A673 (cell line): Measurements from ENCODE around the gene HEPACAM2. TPM values are rescaled to one million over a fixed set of nuclear protein-coding genes. Genes with fewer than 3 reads are reported as not detected.

Source experiments
- BruUV-seq: library from RNA; stranded (reverse); fragments of 400-500 nt; replicated peaks from 2 replicates; lab custom pipeline; 2021; lab: Mats Ljungman, UMichigan
- CTCF ChIA-PET: fragments of 300-600 bp; sonication (Branson Sonifier 250); formaldehyde crosslinking; loops from one replicate; lab custom pipeline; 2022; ENCODE audit warnings: antibody characterized with exemption; lab: Charles Lee
- POLR2A ChIA-PET: fragments of 300-600 bp; sonication (Branson Sonifier 250); formaldehyde crosslinking; loops from one replicate; lab custom pipeline; 2022; ENCODE audit warnings: antibody characterized with exemption; ENCODE audit not compliant: low non-redundant PET; lab: Charles Lee
- DNase-seq: peaks from one replicate; pipeline ENCODE4 v3.0.0-alpha.2; 2015; ENCODE audit warnings: low spot score
- H3K27ac ChIP-seq: fragments of 200-600 bp; sonication (generic); 2 replicates; pipeline ENCODE4 v1.5.1; 2016; ENCODE audit warnings: mixed run types, low read depth, mild to moderate bottlenecking, mixed read lengths, antibody characterized with exemption, low read length; ENCODE audit not compliant: poor library complexity, severe bottlenecking
- H3K27me3 ChIP-seq: fragments of 200-600 bp; sonication (generic); replicated peaks from 2 replicates; pipeline ENCODE4 v1.6.1; 2017; ENCODE audit warnings: mixed run types, low read depth, mild to moderate bottlenecking, mixed read lengths, antibody characterized with exemption, low read length; ENCODE audit not compliant: insufficient read depth, poor library complexity
- H3K36me3 ChIP-seq: fragments of 200-600 bp; sonication (generic); 2 replicates; pipeline ENCODE4 v1.6.1; 2016; ENCODE audit warnings: mixed run types, mild to moderate bottlenecking, mixed read lengths, antibody characterized with exemption, low read length; ENCODE audit not compliant: insufficient read depth, poor library complexity, severe bottlenecking
- H3K4me1 ChIP-seq: fragments of 200-600 bp; sonication (generic); 2 replicates; pipeline ENCODE4 v1.6.1; 2017; ENCODE audit warnings: mixed run types, mild to moderate bottlenecking, mixed read lengths, antibody characterized with exemption, low read length; ENCODE audit not compliant: insufficient read depth, poor library complexity, severe bottlenecking
- H3K4me3 ChIP-seq: fragments of 200-600 bp; sonication (generic); 2 replicates; pipeline ENCODE4 v1.5.1; 2016; ENCODE audit warnings: low read depth, mixed run types, mild to moderate bottlenecking, mixed read lengths, low read length; ENCODE audit not compliant: poor library complexity, severe bottlenecking
- H3K9me3 ChIP-seq: fragments of 200-600 bp; sonication (generic); 2 replicates; pipeline ENCODE4 v1.6.1; 2016; ENCODE audit warnings: mixed run types, low read depth, mild to moderate bottlenecking, mixed read lengths, antibody characterized with exemption, low read length; ENCODE audit not compliant: poor library complexity, severe bottlenecking
- EZH2 ChIP-seq: fragments of 200-600 bp; sonication (generic); IDR thresholded peaks from 2 replicates; pipeline ENCODE4 v1.6.1; 2017; ENCODE audit warnings: borderline replicate concordance, low read depth, mild to moderate bottlenecking, mixed read lengths, antibody characterized with exemption, low read length; ENCODE audit not compliant: poor library complexity, severe bottlenecking
- intact Hi-C: fragments of 100-400 bp; cut with micrococcal nuclease; formaldehyde crosslinking; loops from one replicate; pipeline ENCODE4 v1.10.0; 2022; ENCODE audit not compliant: unreplicated experiment
- total RNA-seq: library from RNA; stranded (reverse); gene quantifications from 2 replicates; pipeline ENCODE4 v1.2.3, GENCODE V29; 2021
- TF ChIP-seq, protein P1 (sequence below): fragments of 300-800, 200-600 bp; sonication (generic); conservative IDR thresholded peaks from 2 replicates; pipeline ENCODE4 v1.5.1; 2017; ENCODE audit warnings: low read depth, mild to moderate bottlenecking, antibody characterized with exemption, low read length, moderate library complexity, mixed read lengths

The HEPACAM2 gene
- total RNA-seq, 1 experiment from 2014 or later, result not detected

DNA sequence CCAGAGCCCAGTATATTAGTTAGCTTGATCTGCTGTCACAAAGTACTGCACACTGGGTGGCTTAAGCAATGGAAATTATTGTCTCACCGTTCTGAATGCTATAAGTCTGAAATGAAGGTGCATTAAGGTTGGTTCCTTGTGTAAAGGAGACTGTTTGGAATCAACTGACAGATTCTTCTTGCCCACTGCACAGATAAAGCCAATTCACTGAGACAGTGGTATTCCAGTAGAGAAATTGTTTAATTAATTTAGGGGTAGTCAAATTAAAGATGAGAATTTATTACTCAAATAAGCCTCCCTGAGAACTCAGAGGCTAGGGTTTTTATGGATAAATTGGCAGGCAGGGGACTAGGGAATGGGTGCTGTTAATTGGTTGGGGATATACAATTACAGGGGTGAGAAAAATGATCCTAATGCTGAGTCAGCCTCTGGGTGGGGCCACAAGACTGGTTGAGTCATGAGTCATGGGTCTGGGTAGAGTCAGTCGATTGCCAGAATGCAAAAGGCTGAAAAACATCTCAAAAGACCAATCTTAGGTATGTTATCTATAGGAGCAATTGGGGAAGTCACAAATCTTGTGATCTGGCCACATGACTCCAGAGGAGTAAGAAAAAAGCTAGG lies 54.6 kb downstream of the HEPACAM2 start:
- CTCF ChIA-PET, result interaction anchor here (0.5 kb wide), 1 partner anchor 31 kb away, joined by 3 read pairs; no protein-coding TSS in a partner anchor
- no peaks in the 10 kb centered on the region for H3K36me3 ChIP-seq
- intact Hi-C loops, result no loop called here
- no peak for DNase-seq
- H3K27me3 ChIP-seq, result peaks cover 5% of the 10 kb centered on the region
- no peak overlapping the region for H3K27ac ChIP-seq
- no peaks in the 10 kb centered on the region for H3K4me1 ChIP-seq
- TF ChIP-seq, protein P1, sequence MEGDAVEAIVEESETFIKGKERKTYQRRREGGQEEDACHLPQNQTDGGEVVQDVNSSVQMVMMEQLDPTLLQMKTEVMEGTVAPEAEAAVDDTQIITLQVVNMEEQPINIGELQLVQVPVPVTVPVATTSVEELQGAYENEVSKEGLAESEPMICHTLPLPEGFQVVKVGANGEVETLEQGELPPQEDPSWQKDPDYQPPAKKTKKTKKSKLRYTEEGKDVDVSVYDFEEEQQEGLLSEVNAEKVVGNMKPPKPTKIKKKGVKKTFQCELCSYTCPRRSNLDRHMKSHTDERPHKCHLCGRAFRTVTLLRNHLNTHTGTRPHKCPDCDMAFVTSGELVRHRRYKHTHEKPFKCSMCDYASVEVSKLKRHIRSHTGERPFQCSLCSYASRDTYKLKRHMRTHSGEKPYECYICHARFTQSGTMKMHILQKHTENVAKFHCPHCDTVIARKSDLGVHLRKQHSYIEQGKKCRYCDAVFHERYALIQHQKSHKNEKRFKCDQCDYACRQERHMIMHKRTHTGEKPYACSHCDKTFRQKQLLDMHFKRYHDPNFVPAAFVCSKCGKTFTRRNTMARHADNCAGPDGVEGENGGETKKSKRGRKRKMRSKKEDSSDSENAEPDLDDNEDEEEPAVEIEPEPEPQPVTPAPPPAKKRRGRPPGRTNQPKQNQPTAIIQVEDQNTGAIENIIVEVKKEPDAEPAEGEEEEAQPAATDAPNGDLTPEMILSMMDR, result no peak
- TF ChIP-seq EZH2, result no peak
- POLR2A ChIA-PET, result no interaction called here
- BruUV-seq, result no TSS peak
- peaks cover 15% of the 10 kb centered on the region for H3K9me3 ChIP-seq
- H3K4me3 ChIP-seq, result no peak overlapping the region

DNA sequence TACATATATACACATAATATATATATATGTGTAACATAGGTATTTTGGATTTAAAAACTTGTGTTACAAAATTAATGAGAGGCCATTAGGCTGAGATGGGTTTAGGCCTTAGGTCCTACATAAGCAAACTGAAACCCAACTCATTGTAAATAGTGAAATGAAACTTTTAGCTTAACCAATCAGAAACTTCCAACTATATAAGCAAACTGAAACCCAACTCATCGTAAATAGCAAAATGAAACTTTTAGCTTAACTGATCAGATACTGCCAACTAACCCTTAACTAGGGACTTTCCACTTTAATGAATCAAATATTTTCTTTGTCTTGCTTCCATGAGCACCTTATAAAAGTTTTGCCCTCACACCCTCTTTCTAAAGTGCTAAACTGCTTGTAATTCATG lies 60.8 kb downstream of the HEPACAM2 start:
- H3K4me3 ChIP-seq, result no peak overlapping the region
- no TSS peak for BruUV-seq
- no peak for DNase-seq
- intact Hi-C loops, result no loop called here
- no peak overlapping the region for H3K27ac ChIP-seq
- ChIA-PET CTCF (no interaction called here), POLR2A (no interaction called here)
- no peaks in the 10 kb centered on the region for H3K36me3 ChIP-seq
- H3K4me1 ChIP-seq, result no peaks in the 10 kb centered on the region
- TF ChIP-seq, protein P1, result no peak
- TF ChIP-seq EZH2, result no peak
- H3K27me3 ChIP-seq, result no peaks in the 10 kb centered on the region
- peaks cover 2% of the 10 kb centered on the region for H3K9me3 ChIP-seq

DNA sequence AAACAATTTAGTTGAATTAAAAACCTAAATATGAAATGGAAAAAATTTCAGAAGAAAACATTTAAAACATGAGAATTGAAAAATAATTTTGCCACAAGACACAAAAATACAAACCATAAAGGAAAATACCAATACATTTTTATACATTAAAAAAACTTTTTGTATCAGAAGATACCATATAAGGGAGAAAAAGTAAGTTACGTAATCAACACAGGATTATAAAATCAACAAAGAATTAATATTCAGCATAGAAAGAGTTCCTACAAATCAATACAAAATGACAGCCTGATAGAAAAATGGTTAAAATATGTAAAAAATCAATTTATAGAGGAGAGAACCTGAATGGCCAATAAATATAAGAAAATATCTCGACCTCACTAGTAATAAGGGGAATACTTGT lies 61.5 kb downstream of the HEPACAM2 start:
- no peak overlapping the region for H3K27ac ChIP-seq
- no peaks in the 10 kb centered on the region for H3K4me1 ChIP-seq
- ChIA-PET CTCF (no interaction called here), POLR2A (no interaction called here)
- no peak for DNase-seq
- no peaks in the 10 kb centered on the region for H3K36me3 ChIP-seq
- no peaks in the 10 kb centered on the region for H3K9me3 ChIP-seq
- BruUV-seq, result no TSS peak
- TF ChIP-seq, protein P1, result no peak
- no peak for TF ChIP-seq EZH2
- no peak overlapping the region for H3K4me3 ChIP-seq
- no peaks in the 10 kb centered on the region for H3K27me3 ChIP-seq
- intact Hi-C loops, result no loop called here
